Fibroblast of skin of right biceps (primary cell): ENCODE data around the gene CETN1.
A peak's percentile ranks its signal among the peaks of the same experiment; 100 is the strongest.

Experiments
- DNase-seq: peaks from one replicate; pipeline ENCODE4 v3.0.0-alpha.2; 2013

Gene CETN1

GRCh38 chr18:580154-580553 is at the start of gene CETN1:
Gene CETN1, plus strand, starts transcription at chr18:580380. Its CDS starts 29 bp downstream, at chr18:580409.
- no peak for DNase-seq

GRCh38 chr18:532018-532417 is 48.2 kb upstream of the CETN1 start:
- DNase-seq = no peak

DNA sequence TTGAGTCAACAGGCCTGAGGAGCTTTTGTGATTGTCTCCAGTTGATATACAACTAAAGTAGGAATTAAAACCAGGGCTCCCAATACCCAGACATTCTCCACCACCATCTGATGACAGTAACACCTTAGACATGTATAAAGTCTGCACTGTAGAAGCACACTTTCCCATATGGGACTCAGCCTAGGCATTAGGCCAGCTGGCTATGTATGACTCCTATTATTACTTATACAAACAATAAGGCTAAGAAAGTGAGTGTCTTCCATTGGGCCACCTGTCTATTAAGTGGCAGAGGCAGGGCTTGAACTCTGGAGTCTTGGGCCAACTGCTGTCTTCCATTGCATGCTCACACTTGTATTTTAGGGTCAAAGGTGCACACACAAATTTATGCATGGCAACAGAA is 47.5 kb upstream of the CETN1 start:
- no peak for DNase-seq

GRCh38 chr18:533995-534601 is 46.1 kb upstream of the CETN1 start:
- DNase-seq = no peak

GRCh38 chr18:543447-544078 is 36.6 kb upstream of the CETN1 start:
- DNase-seq = peak; percentile 33

GRCh38 chr18:549967-550366 is 30.2 kb upstream of the CETN1 start:
- no peak for DNase-seq

DNA sequence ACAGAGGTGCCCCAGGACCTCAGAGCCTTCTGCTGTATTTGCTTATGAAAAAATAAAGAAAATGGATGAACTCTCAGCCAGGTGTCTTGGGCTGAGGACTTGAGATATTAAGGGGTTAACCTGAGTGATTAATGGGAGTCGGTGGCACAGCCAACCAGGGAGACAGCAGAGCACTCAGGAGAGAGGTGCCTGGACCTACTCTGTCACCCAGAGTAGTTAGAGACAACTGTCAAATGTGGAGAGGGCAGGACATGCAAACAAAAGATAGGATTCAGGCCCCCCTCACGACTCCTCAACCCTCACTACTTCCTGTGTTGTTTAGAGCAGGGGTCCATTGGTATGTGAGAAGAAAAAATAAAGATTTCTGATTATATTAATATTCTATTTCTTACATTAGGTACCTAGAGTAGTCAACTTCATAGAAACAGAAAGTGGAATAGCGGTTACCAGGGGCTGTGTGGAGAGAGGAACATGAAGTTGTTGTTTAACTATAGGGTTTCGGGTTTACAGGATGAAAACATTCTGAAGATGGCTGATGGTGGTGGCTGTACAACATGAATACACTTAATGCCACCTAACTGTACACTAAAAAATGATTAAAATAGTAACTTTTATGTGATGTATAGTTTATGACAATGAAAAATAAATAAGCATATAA is 28.6 kb upstream of the CETN1 start:
- DNase-seq = no peak

GRCh38 chr18:555705-556457 is 24.3 kb upstream of the CETN1 start:
- DNase-seq = no peak

GRCh38 chr18:564708-565561 is 15.2 kb upstream of the CETN1 start:
- peak; percentile 70 for DNase-seq

DNA sequence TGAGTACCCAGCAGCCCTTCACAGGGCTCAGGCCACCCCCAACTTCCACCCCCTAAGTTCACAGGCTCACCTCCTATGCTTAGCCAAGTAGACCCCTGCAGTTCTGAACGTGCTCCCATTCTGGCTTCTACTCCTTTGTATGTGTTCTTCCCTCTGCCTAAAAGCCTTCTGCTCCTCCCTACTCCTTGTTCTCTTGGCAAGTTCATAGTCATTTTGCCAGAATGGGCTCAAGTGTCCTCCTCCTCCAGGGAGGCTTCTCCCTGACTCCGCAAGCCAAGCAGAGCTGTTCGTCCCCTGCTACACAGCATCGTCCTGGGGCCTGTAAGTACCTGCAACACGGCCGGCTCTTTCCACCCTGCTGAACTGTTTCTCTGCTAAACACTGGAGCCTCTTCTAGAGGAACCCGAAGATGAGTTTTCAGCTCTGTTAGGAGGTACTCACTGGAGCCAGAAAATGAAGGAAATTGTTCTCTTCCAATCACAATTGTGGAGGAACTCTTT is 14.6 kb upstream of the CETN1 start:
- no peak for DNase-seq

GRCh38 chr18:567122-567521 is 13.1 kb upstream of the CETN1 start:
- DNase-seq = peak; percentile 72

DNA sequence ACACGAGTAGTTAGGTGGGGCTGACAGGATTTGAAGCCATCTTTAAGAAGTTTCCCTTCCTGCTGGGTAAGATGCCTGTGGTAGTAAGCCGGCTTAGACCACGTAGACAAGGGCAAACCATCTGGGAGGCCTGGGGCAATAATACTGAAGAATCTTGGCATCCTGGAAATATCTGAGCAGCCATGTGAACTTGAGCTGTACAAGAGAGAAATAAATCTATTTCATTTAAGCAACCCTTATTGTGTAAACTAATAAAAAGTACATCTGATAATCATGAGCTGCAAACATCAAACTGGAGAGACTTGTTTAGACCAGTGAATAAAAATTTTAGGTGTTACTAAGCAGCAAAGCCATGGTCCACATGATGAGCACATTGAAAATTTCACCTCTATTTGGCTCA is 11.4 kb upstream of the CETN1 start:
- no peak for DNase-seq

DNA sequence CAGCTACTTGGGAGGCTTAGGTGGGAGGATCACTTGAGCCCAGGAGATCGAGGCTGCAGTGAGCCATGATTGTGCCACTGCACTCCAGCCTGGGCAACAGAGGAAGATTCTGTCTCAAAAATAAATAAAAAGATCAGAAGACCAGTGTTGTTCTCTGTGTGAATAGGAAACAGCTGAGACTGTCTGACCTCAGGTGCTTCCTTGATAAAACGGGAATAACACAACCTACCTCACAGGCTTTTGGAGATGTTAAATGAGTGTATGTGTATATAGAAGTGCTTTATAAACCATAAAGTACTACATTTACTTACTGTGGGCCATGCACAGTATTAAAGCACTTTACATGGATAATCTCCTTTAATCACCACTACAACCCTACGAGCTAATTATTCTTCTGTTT is 9.9 kb upstream of the CETN1 start:
- DNase-seq = no peak

DNA sequence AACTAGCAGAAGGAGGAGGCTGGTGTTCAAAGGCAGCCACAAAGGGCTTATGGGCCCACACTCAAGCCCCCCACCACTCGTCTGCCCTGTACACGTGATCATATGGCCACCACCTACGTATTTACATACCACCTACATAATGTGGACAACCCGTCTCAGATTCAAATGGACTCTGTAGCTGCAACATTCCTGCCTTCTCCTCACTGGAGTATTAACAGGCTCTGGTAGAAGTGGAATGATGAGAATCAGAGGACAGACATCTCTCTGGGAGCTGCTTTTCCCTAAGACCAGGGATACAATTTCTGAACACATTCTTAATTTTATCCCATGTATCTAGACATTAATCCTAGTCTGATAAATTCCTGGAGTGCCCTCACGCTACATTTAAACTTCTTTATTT is 9.5 kb upstream of the CETN1 start:
- no peak for DNase-seq

DNA sequence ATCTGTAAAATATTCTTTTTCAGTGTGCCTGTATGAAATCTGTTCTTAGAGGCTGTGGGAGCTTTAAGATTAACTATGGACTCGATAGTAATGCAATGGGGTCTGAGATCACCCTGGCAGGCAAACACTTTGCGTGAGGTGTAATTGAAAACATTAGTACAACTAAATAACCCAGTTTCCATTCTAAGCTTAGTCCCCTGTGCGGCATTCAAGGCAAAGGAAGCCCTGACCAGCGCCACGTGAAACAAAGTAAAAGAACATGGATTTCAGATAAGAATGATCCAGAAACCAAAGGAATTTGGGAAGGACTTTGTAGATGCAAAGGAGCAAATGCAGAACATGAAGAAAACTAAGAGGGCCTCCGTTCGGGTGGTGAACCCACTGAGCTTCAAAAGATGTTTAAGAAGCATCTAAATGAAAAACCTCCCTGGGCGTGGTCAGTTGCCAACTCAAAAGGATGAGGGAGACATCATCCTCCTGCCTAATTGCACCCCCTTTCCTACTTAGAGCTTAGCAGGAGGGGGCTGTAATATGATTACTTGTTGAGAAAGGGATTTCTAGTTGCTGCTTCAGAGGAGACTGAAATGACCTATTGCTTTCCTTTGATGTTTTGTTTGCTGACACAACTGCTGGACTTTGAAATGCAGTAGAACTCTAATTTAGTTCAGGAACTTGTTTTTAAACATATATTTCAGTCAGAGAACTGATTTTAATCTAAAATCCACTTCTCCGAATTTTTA is 7.9 kb upstream of the CETN1 start:
- DNase-seq = no peak

- no peak for DNase-seq
These were observed 7.3 kb upstream of the CETN1 start for GRCh38 chr18:572831-573289.

- DNase-seq = no peak
These were observed 6.8 kb upstream of the CETN1 start for GRCh38 chr18:573385-573784.

DNA sequence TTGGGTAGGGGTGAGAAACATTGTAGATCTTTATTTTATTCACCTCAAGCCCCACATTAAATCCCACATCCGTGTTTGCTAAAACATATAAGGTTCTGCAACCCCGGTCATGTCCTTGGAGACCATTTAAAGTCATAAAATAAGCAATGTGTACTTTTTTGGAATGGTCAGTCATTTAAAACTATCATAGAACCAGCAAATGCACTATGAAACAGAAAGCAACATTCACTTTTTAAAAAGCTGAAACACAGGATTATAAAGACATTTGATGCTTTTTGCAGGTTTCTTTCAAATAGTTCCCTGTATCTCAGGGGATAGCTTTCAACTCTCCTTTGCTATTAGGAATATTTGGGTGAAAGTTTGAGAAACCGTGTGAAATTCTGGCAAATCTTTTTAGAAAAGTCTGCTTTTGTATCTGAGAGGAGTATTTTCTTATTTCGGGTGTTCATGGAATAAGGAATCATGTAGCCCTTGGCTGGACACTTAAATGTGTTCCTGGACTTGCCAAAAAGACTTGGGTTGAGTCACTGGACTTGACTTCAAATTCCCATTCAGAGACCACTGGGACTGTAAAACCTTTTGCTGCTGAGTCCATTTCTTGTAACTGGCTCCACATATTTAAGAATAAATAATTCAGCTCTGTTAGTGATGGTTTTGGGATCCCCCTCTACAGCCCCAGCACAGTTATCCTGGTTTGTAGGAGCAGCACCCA is 5.9 kb upstream of the CETN1 start:
- DNase-seq = no peak

GRCh38 chr18:574865-575645 is 5.1 kb upstream of the CETN1 start:
- no peak for DNase-seq

- DNase-seq = no peak
These were observed 3.3 kb upstream of the CETN1 start for GRCh38 chr18:576924-577323.
